Epithelial cell of prostate (primary cell): ENCODE results near the gene FSIP2.

ENCODE experiments used
- DNase-seq: peaks from one replicate; pipeline ENCODE4 v3.0.0-alpha.2; 2011; ENCODE audit warnings: low read depth, low spot score
- H3K27ac ChIP-seq: fragments of 450-650 bp; 2 replicates; pipeline ENCODE4 v1.5.1; 2017; ENCODE audit warnings: mild to moderate bottlenecking

FSIP2 gene

GRCh38 chr2:185738679-185739472, at the start of gene FSIP2:
FSIP2 (plus strand) TSS chr2:185738804; CDS start chr2:185738895, 91 bp downstream.
- DNase-seq: peak; percentile 10
- H3K27ac ChIP-seq: no peak within 1 kb of the TSS

DNA sequence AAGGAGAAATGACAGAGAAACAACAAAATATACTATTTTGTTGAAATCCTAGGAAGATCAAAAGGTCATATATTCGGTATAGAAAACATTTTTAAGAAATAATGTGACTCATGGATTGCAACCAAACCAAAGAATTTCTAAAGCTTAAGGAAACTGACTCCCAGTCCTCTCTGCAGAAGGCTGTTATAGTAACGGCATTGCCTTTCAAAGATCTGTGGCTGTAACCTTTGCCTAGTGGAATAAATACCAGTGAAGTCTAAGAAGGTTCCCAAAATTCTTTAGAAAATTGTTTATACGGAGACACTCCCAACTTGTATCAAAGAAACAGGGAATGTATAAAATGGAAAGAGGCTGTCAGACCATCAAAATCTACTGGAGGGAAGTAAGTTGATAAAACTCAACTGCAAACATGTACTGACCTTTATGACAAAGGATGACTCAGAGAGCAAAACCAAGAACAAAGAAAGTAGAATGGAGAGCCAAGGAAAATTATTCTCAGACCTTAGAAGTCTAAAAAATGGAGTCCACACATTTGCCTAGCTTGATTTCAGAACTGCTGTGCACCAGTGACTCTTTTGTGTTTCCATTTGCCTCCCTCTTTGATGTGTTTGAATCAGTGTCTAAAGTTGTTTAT, 48.6 kb upstream of the FSIP2 start:
- H3K27ac ChIP-seq: no peak overlapping the region
- DNase-seq: no peak

GRCh38 chr2:185695711-185696235, 42.8 kb upstream of the FSIP2 start:
- H3K27ac ChIP-seq: no peak overlapping the region
- DNase-seq: no peak

DNA sequence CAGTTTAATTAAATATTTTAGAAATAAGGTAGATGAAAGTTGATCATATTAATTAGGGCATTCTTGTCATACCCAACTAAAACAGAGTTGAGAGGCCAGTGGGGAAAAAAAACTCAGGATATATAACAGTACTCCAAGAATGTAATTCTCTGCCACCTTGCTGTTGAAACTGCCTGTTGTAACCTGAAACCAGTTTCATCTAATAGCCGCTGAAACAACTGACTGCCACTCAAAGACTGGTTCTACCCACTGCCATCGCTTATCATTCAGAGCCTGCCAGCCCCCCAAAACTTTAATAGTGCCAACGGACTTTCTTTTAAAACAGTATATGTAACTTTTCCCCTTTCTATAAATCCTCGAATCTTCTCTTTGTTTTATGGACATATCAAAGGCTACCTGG, 37.7 kb upstream of the FSIP2 start:
- no peak for DNase-seq
- no peak overlapping the region for H3K27ac ChIP-seq

GRCh38 chr2:185734658-185735057, 3.9 kb upstream of the FSIP2 start:
- no peak overlapping the region for H3K27ac ChIP-seq
- DNase-seq: no peak

DNA sequence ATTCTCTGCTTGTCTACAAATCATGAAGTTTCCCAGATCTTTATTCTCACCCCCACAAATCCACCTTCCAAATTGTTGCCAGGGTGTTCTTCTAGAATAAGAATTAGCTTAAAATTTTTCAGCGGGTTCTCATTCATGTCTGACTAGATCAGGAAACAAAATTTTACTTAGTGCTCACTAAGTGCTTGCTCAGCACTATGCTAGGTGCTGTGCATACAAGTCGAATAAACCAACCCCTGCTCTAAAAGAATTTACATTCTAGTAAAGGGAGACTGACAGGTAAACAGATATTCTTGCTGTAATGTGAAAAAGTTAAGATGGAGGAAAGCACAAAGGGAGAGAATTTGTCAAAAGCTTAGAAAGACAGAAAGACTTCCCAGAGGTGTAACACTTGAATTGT, 2.4 kb upstream of the FSIP2 start:
- no peak overlapping the region for H3K27ac ChIP-seq
- no peak for DNase-seq

- DNase-seq: peak; percentile 5
- H3K27ac ChIP-seq: peak overlapping the region; percentile 38
Observed at GRCh38 chr2:185745864-185746859, 7.6 kb downstream of the FSIP2 start.

DNA sequence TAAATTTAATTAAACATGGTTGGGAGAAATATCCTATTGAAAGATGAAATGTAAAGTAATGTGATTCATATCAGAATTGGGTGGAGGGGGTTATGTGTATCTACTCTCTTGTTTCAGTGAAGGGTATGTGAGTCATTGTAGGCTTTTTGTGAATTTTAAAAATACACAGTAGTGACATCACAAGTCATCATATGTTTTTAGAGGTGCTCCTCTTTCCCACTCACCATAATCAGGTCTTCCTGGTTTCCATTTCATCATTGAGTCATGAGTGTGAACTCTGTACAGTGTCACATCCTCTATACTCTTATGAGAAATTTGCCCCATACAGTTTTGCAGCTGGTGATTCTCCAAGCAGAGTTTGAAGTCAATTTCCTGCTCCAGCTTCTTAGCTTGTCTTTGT, 18.8 kb downstream of the FSIP2 start:
- H3K27ac ChIP-seq: peak overlapping the region; percentile 37
- peak; percentile 37 for DNase-seq

DNA sequence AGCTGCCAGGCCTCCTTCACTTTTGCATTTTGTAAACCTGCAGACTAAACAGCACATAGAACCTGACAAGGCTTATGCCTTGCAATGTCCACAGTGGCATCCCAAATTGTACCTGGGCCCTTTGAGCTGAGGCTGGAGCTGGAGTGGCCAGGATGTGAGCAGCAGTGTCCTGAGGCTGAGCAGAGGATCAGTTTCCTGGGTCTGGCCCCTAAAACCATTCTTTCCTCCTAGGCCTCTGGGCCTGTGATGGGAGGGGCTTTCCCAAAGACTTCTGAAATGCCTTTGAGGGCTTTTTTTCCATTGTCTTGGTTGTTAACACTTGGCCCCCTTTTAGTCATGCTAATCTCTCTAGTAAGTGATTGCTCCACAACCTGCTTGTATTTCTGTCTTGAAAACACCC, 32.8 kb downstream of the FSIP2 start:
- no peak for DNase-seq
- no peak overlapping the region for H3K27ac ChIP-seq

DNA sequence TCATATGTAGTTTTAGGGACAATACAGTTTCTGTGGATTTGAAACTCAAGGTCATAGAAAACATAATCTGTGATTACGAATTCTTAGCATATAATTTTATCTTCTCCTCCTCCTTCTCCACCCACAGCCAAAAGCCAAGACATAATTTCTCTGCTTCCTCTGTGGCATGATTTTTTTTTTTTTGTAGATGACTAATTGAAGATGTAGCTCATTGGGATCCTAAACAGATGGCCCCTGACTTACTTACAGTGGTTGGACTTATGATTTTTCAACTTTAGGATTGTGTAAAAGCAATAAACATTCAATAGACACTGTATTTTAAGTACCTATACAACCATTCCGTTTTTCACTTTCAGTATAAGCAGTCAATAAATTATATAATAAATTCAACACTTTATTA, 42.3 kb downstream of the FSIP2 start:
- no peak for DNase-seq
- H3K27ac ChIP-seq: no peak overlapping the region

DNA sequence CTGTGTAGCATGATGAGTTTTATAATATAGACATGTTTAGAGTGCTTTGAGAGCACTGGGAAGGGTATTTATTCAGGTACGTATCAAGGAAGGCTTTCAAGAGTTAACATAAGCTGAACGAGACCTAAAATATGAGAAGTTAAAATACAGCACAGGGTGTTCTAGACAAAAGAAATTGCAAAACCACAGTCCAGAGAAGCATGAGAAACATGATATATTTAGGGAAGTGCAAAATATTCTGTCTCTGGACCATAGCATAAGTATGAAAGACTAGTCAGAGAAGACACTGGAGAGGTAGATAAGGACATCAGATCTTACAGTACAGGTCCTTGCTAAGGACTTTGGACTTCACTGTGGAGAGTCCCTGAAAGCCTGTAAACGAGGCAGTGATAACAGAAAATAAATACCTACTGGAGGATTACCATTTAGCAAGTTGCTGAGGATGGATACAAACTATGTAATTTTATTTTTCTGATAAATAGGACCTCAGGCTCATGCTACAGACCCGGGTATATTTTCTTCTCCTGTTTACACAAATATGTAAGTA, 43.7 kb downstream of the FSIP2 start:
- no peak overlapping the region for H3K27ac ChIP-seq
- DNase-seq: no peak

GRCh38 chr2:185785156-185785555, 46.6 kb downstream of the FSIP2 start:
- no peak overlapping the region for H3K27ac ChIP-seq
- no peak for DNase-seq

DNA sequence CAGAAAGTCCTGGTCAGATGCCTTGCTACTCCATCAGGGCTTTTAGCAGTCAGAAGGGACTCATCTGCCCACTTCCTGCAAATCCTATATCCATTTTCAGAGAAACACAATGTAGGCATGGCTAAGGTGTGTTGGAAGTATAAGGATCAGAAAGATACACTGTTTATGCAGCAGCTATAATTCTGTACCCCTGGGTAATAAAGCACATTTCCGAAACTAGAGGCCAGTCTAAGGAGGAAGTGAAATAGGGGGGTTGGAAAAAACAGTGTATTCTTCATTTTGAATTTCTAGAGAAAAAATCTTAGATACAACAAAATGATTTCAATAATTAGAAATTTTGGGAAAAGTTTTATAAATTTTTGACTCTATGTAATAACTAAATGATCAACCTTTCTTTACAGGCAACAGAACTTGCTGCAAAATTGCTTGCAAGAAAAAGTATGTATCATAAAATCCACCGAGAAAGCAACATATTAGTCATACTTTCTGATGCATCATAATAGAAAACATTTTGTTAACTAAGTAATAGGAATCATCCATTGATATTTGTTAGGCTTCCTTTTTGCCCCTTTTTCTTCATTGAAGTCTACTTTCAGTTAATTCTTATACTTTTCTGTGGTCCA, 47.4 kb downstream of the FSIP2 start:
- H3K27ac ChIP-seq: no peak overlapping the region
- no peak for DNase-seq

GRCh38 chr2:185787227-185788145, 48.9 kb downstream of the FSIP2 start:
- no peak overlapping the region for H3K27ac ChIP-seq
- no peak for DNase-seq

- no peak for DNase-seq
- no peak overlapping the region for H3K27ac ChIP-seq
Observed at GRCh38 chr2:185790361-185790760, 51.8 kb downstream of the FSIP2 start.

- no peak overlapping the region for H3K27ac ChIP-seq
- no peak for DNase-seq
Observed at GRCh38 chr2:185793532-185794345, 55.1 kb downstream of the FSIP2 start.

DNA sequence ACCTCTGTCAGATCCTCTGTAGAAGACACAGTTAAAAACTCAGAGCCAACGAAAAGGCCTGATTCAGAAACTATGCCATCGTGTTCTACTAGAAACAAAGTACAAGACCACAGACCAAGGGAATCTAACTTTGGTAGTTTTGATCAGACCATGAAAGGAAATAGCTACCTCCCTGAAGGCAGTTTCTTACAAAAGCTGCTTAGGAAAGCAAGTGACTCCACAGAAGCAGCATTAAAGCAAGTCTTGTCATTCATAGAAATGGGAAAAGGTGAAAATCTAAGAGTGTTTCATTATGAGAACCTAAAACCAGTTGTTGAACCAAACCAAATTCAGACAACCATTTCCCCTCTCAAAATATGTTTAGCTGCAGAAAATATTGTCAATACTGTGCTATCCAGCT, 58.2 kb downstream of the FSIP2 start:
- no peak for DNase-seq
- H3K27ac ChIP-seq: no peak overlapping the region

GRCh38 chr2:185802926-185803325, 64.3 kb downstream of the FSIP2 start:
- no peak for DNase-seq
- no peak overlapping the region for H3K27ac ChIP-seq
